Measurements from ENCODE around the gene ARHGAP15.

GRCh38 chr2:143577489-143577888 is 448.3 kb downstream of the ARHGAP15 start:
- TF ChIP-seq REST (IDR thresholded peaks at IDR 0.05; ENCODE audit: insufficient replicate concordance, low read depth) = no peak
- no peak for TF ChIP-seq CTCF (IDR thresholded peaks at IDR 0.05; ENCODE audit: insufficient read depth, low read length)
- TF ChIP-seq SPI1 (IDR thresholded peaks at IDR 0.05; ENCODE audit: borderline replicate concordance, low read depth) = no peak
- no peak for TF ChIP-seq POLR2AphosphoS5 (IDR thresholded peaks at IDR 0.05; ENCODE audit: low read depth)

Data from HL-60 (cell line).